NCI-H510A (cell line): ENCODE results near the gene ZNF609.

Experiments used
- DNase-seq: peaks from one replicate; lab custom pipeline; 2025; lab: John Stamatoyannopoulos, UW

Gene ZNF609

GRCh38 chr15:64653757-64654156, 193.4 kb downstream of the ZNF609 start:
- DNase-seq = no peak

GRCh38 chr15:64656508-64656907, 196.1 kb downstream of the ZNF609 start:
- DNase-seq = no peak

- no peak for DNase-seq
These were observed 204.8 kb downstream of the ZNF609 start for GRCh38 chr15:64665179-64665578.

- no peak for DNase-seq
These were observed 207.4 kb downstream of the ZNF609 start for GRCh38 chr15:64667736-64668161.

- DNase-seq = no peak
These were observed 213.5 kb downstream of the ZNF609 start for GRCh38 chr15:64673866-64674265.

- DNase-seq = no peak
These were observed 217.9 kb downstream of the ZNF609 start for GRCh38 chr15:64678126-64678819.

GRCh38 chr15:64680097-64680496, 219.7 kb downstream of the ZNF609 start:
- DNase-seq = no peak

- DNase-seq = peak; percentile 14
These were observed 221.1 kb downstream of the ZNF609 start for GRCh38 chr15:64681424-64682024.

- no peak for DNase-seq
These were observed 221.9 kb downstream of the ZNF609 start for GRCh38 chr15:64682255-64682654.

GRCh38 chr15:64683378-64683777, 223.0 kb downstream of the ZNF609 start:
- DNase-seq = no peak

GRCh38 chr15:64685230-64685888, 225.0 kb downstream of the ZNF609 start:
- no peak for DNase-seq

- DNase-seq = no peak
These were observed 225.9 kb downstream of the ZNF609 start for GRCh38 chr15:64686130-64686735.

- DNase-seq = no peak
These were observed 226.8 kb downstream of the ZNF609 start for GRCh38 chr15:64687172-64687571.

GRCh38 chr15:64687688-64688087, 227.3 kb downstream of the ZNF609 start:
- DNase-seq = no peak

GRCh38 chr15:64688770-64689169, 228.4 kb downstream of the ZNF609 start:
- DNase-seq = no peak

- no peak for DNase-seq
These were observed 229.6 kb downstream of the ZNF609 start for GRCh38 chr15:64690008-64690407.

- no peak for DNase-seq
These were observed 230.4 kb downstream of the ZNF609 start for GRCh38 chr15:64690578-64691296.

- no peak for DNase-seq
These were observed 231.7 kb downstream of the ZNF609 start for GRCh38 chr15:64691896-64692565.

- no peak for DNase-seq
These were observed 232.8 kb downstream of the ZNF609 start for GRCh38 chr15:64693134-64693533.

- no peak for DNase-seq
These were observed 234.4 kb downstream of the ZNF609 start for GRCh38 chr15:64694816-64695215.

- no peak for DNase-seq
These were observed 235.2 kb downstream of the ZNF609 start for GRCh38 chr15:64695561-64695992.

- no peak for DNase-seq
These were observed 236.1 kb downstream of the ZNF609 start for GRCh38 chr15:64696481-64696880.
